GM12878 (cell line): ENCODE results near the gene GABBR2. TPM values are rescaled to one million over a fixed set of nuclear protein-coding genes. Genes with fewer than 3 reads are reported as not detected.

Source experiments
- ATAC-seq: fragments of 200-7000 bp; cut with Tn5 transposase; 3 replicates; pipeline ENCODE4 v1.9.1; 2020; ENCODE audit warnings: mild to moderate bottlenecking, moderate library complexity
- BruUV-seq: library from RNA; stranded (reverse); fragments of 400-500 nt; replicated peaks from 2 replicates; lab custom pipeline; 2021; lab: Mats Ljungman, UMichigan
- CTCF ChIA-PET: fragments of 300-600 bp; sonication (Branson Sonifier 250); formaldehyde crosslinking; extraction: SDS; loops from one replicate; lab custom pipeline; 2021; ENCODE audit warnings: inconsistent platforms; lab: Yijun Ruan, JAX
- POLR2A ChIA-PET: fragments of 350-600 bp; formaldehyde crosslinking; extraction: SDS; loops from one replicate; lab custom pipeline; 2021; ENCODE audit warnings: inconsistent platforms; lab: Charles Lee
- RAD21 ChIA-PET: fragments of 300-600 bp; sonication (Branson Sonifier 250); formaldehyde crosslinking; loops from one replicate; lab custom pipeline; 2023; ENCODE audit warnings: antibody characterized with exemption; ENCODE audit not compliant: unreplicated experiment; lab: Charles Lee
- SMC1A ChIA-PET: fragments of 300-600 bp; sonication (Branson Sonifier 250); formaldehyde crosslinking; loops from one replicate; lab custom pipeline; 2023; ENCODE audit not compliant: unreplicated experiment, uncharacterized antibody; lab: Charles Lee
- DNase-seq: peaks from one replicate; pipeline ENCODE4 v3.0.0-alpha.2; 2011; ENCODE audit warnings: low read depth, low spot score
- FAIRE-seq: peaks from 3 replicates; lab custom pipeline; 2011; peaks lifted over from hg19 to GRCh38; lab: Jason Lieb, UNC
- H2AFZ ChIP-seq: 2 replicates; pipeline ENCODE4 v1.6.0; 2011; ENCODE audit warnings: low read depth, low read length, control low read depth; ENCODE audit not compliant: control insufficient read depth
- H3K27ac ChIP-seq: 2 replicates; pipeline ENCODE4 v1.5.1; 2011; ENCODE audit warnings: control low read depth; ENCODE audit not compliant: control insufficient read depth, insufficient read depth
- H3K27me3 ChIP-seq, 2 experiments: replicated peaks in 1 of 2; 2 replicates each; pipeline versions ENCODE4 v1.6.0 to v1.6.1; 2011; ENCODE audit warnings: low read length in 1 of 2; ENCODE audit not compliant: control insufficient read depth in 2 of 2, insufficient read depth in 2 of 2
- H3K36me3 ChIP-seq, 2 experiments: 2 replicates each; pipeline ENCODE4 v1.5.1; 2011; ENCODE audit warnings: low read length in 1 of 2; ENCODE audit not compliant: control insufficient read depth in 2 of 2, insufficient read depth in 2 of 2
- H3K4me1 ChIP-seq: 2 replicates; pipeline ENCODE4 v1.6.1; 2011; ENCODE audit warnings: mild to moderate bottlenecking, low read length, moderate library complexity, mixed read lengths; ENCODE audit not compliant: control insufficient read depth, insufficient read depth
- H3K4me2 ChIP-seq: 2 replicates; pipeline ENCODE4 v1.6.0; 2011; ENCODE audit warnings: control low read depth; ENCODE audit not compliant: control insufficient read depth, insufficient read depth
- H3K4me3 ChIP-seq: fragments of 200-600 bp; sonication (generic); 2 replicates; pipeline ENCODE4 v1.5.1; 2016
- H3K79me2 ChIP-seq: 2 replicates; pipeline ENCODE4 v1.6.0; 2011; ENCODE audit warnings: low read length; ENCODE audit not compliant: control insufficient read depth, insufficient read depth
- H3K9ac ChIP-seq: 2 replicates; pipeline ENCODE4 v1.8.0; 2011; ENCODE audit warnings: low read length, control low read depth, mixed read lengths; ENCODE audit not compliant: control insufficient read depth, insufficient read depth
- H3K9me3 ChIP-seq: replicated peaks from 3 replicates; pipeline ENCODE4 v1.5.1; 2011; ENCODE audit warnings: mild to moderate bottlenecking, low read length; ENCODE audit not compliant: control insufficient read depth, insufficient read depth
- H4K20me1 ChIP-seq: 2 replicates; pipeline ENCODE4 v1.6.0; 2011; ENCODE audit not compliant: control insufficient read depth, insufficient read depth
- BACH1 ChIP-seq: fragments of 450-650 bp; IDR thresholded peaks from 2 replicates; pipeline ENCODE4 v1.6.1; 2017; ENCODE audit warnings: mild to moderate bottlenecking, borderline replicate concordance
- CBX5 ChIP-seq: sonication (generic); IDR thresholded peaks from 2 replicates; pipeline ENCODE4 v1.6.1; 2016; ENCODE audit warnings: low read depth, moderate library complexity, mild to moderate bottlenecking, inconsistent platforms
- CREM ChIP-seq: IDR thresholded peaks from 2 replicates; pipeline ENCODE4 v1.6.1; 2014; ENCODE audit warnings: antibody characterized with exemption, low read depth
- E2F8 ChIP-seq: fragments of 450-650 bp; IDR thresholded peaks from 2 replicates; pipeline ENCODE4 v1.6.1; 2018; ENCODE audit warnings: mild to moderate bottlenecking, low read depth, moderate library complexity; ENCODE audit not compliant: partially characterized antibody
- FOXM1 ChIP-seq: IDR thresholded peaks from 2 replicates; pipeline ENCODE4 v1.6.1; 2012; ENCODE audit warnings: low read depth, mild to moderate bottlenecking, inconsistent platforms, low read length, moderate library complexity
- IKZF2 ChIP-seq, 2 experiments: fragments of 450-650 bp; IDR thresholded peaks; 2 replicates each; pipeline ENCODE4 v1.6.1; 2017; ENCODE audit warnings: mild to moderate bottlenecking in 2 of 2, moderate library complexity in 2 of 2
- MEF2B ChIP-seq: fragments of 450-650 bp; IDR thresholded peaks from 2 replicates; pipeline ENCODE4 v1.6.1; 2018; ENCODE audit warnings: mild to moderate bottlenecking, moderate library complexity; ENCODE audit not compliant: partially characterized antibody, poor library complexity, severe bottlenecking
- NR2F1 ChIP-seq: fragments of 450-650 bp; conservative IDR thresholded peaks from 2 replicates; pipeline ENCODE4 v1.6.1; 2017; ENCODE audit warnings: mild to moderate bottlenecking
- RELB ChIP-seq: fragments of 450-650 bp; IDR thresholded peaks from 2 replicates; pipeline ENCODE4 v1.6.1; 2017; ENCODE audit warnings: low read depth, mild to moderate bottlenecking, moderate library complexity
- SMAD1 ChIP-seq: fragments of 450-650 bp; IDR thresholded peaks from 2 replicates; pipeline ENCODE4 v1.6.1; 2018; ENCODE audit warnings: mild to moderate bottlenecking, low read depth; ENCODE audit not compliant: partially characterized antibody
- SMARCA5 ChIP-seq: fragments of 450-650 bp; IDR thresholded peaks from 2 replicates; pipeline ENCODE4 v1.6.1; 2017; ENCODE audit warnings: mild to moderate bottlenecking
- STAT1 ChIP-seq: fragments of 450-650 bp; conservative IDR thresholded peaks from 2 replicates; pipeline ENCODE4 v1.6.1; 2014; ENCODE audit warnings: antibody characterized with exemption, mild to moderate bottlenecking
- YBX1 ChIP-seq: fragments of 450-650 bp; IDR thresholded peaks from 2 replicates; pipeline ENCODE4 v1.6.1; 2016; ENCODE audit warnings: antibody characterized with exemption
- ZNF24 ChIP-seq: fragments of 450-650 bp; IDR thresholded peaks from 2 replicates; pipeline ENCODE4 v1.6.1; 2017; ENCODE audit warnings: antibody characterized with exemption, mild to moderate bottlenecking
- ZNF274 ChIP-seq: IDR thresholded peaks from one replicate; pipeline ENCODE4 v1.8.0; 2011; ENCODE audit not compliant: insufficient read length, insufficient read depth
- ZNF592 ChIP-seq: fragments of 450-650 bp; IDR thresholded peaks from 2 replicates; pipeline ENCODE4 v1.6.1; 2017; ENCODE audit warnings: mild to moderate bottlenecking, moderate library complexity
- WGBS: methylation state at CpG from one replicate; pipeline ENCODE4 v1.1.6; 2016; ENCODE audit warnings: low lambda C conversion rate; ENCODE audit not compliant: insufficient replicate concordance, insufficient coverage; ENCODE audit errors: missing lambda C conversion rate; 5-methylcytosine and 5-hydroxymethylcytosine counted together
- in situ Hi-C: fragments of 300-500 bp; cut with MboI; formaldehyde crosslinking; loops from 9 replicates; pipeline ENCODE4 v1.14.3; 2018; ENCODE audit warnings: mixed read lengths
- intact Hi-C: fragments of 100-400 bp; cut with micrococcal nuclease; formaldehyde crosslinking; loops from one replicate; pipeline ENCODE4 v1.14.2; 2022; ENCODE audit not compliant: unreplicated experiment
- polyA plus RNA-seq, 11 experiments: library from polyadenylated mRNA; depleted of rRNA in 4 of 11; unstranded in 6 of 11; stranded (reverse) in 5 of 11; fragments of >200 nt; fragmentation: Nextera tagmentation in 4 of 11; fragmentation: Illumina TruSeq in 1 of 11; extraction: Ambion mirVana in 4 of 11; extraction: Trizol in 1 of 11; gene quantifications; 1 replicate in 1 of 11; 2 replicates in 10 of 11; pipeline versions ENCODE4 v1.2.1 to v1.2.3, GENCODE V29; 2011 to 2016; ENCODE audit warnings: inconsistent platforms in 2 of 11, missing spikeins in 2 of 11, low read depth in 1 of 11
- total RNA-seq, 4 experiments: library from RNA; depleted of rRNA in 3 of 4; stranded (reverse); fragments of >200 nt in 3 of 4; fragmentation: Illumina TruSeq in 1 of 4; extraction: Trizol in 1 of 4; gene quantifications; 2 replicates each; pipeline versions ENCODE4 v1.2.1 to v1.2.3, GENCODE V29; 2013 to 2021

Gene GABBR2
- total and polyA plus RNA-seq, 10 of the 15 experiments (the other 5 are each of a cell fraction or from before 2014, with no cell fraction given) = 0.02 to 2.2 (median 0.06) TPM; not detected in 2

- DNase-seq (peak; percentile 26), ATAC-seq (peak; percentile 95), FAIRE-seq (peak; percentile 96)
- H3K4me3 ChIP-seq = no peak overlapping the region
- no peak overlapping the region for H3K9ac ChIP-seq
- no peak overlapping the region for H3K27ac ChIP-seq
- 27% methylated on average over 9 of the region's 9 CpGs for WGBS
- BruUV-seq = no TSS peak
- H3K4me2 ChIP-seq = no peak overlapping the region
- POLR2A ChIA-PET = interaction anchor here (0.6 kb wide), 2 partner anchors 70 to 393 kb away, joined by 4 to 9 read pairs; no protein-coding TSS in a partner anchor
- H3K27me3 ChIP-seq = no peaks in the 10 kb centered on the region
- H3K36me3 ChIP-seq = no peaks in the 10 kb centered on the region
- H2AFZ ChIP-seq = no peak overlapping the region
- RAD21 ChIA-PET = interaction anchor here (0.6 to 2.8 kb wide), 4 partner anchors 221 to 460 kb away, joined by 3 to 24 read pairs (median 4); no protein-coding TSS in a partner anchor
- in situ Hi-C loops (loop anchor here (5.0 kb wide), 1 partner anchor 457 kb away; no protein-coding TSS in a partner anchor), intact Hi-C loops (loop anchor here (1.0 to 10.0 kb wide), 3 partner anchors 219 to 476 kb away; no protein-coding TSS in a partner anchor)
- CTCF ChIA-PET = interaction anchor here (0.7 to 7.1 kb wide), 12 partner anchors 66 to 480 kb away, joined by 3 to 97 read pairs (median 4); no protein-coding TSS in a partner anchor
- H4K20me1 ChIP-seq = no peaks in the 10 kb centered on the region
- no peaks in the 10 kb centered on the region for H3K9me3 ChIP-seq
- no peaks in the 10 kb centered on the region for H3K79me2 ChIP-seq
- no peaks in the 10 kb centered on the region for H3K4me1 ChIP-seq
- SMC1A ChIA-PET = interaction anchor here (0.9 to 3.4 kb wide), 5 partner anchors 64 to 459 kb away, joined by 3 to 13 read pairs (median 3); no protein-coding TSS in a partner anchor
- no peak for TF ChIP-seq STAT1
- no peak for TF ChIP-seq MEF2B
- TF ChIP-seq NR2F1 = no peak
- TF ChIP-seq SMARCA5 = peak; percentile 54; the same call in 1 of the 2 replicates
- TF ChIP-seq RELB = no peak
- no peak for TF ChIP-seq FOXM1
- TF ChIP-seq CREM = no peak
- TF ChIP-seq IKZF2 (IDR thresholded peaks at IDR 0.05) = no peak
- 0 out of 2 replicates have a peak, but pooled peaks have one; percentile 42 for TF ChIP-seq ZNF592
- TF ChIP-seq E2F8 = no peak
- no peak for TF ChIP-seq CBX5
- no peak for TF ChIP-seq BACH1
- TF ChIP-seq YBX1 = no peak
- TF ChIP-seq ZNF274 = no peak
- no peak for TF ChIP-seq SMAD1
- TF ChIP-seq ZNF24 = 0 out of 2 replicates have a peak, but pooled peaks have one; percentile 19
Observed at GRCh38 chr9:98315551-98316060, 393.1 kb downstream of the GABBR2 start.
